Sigmoid colon (tissue), 4 donors: ENCODE measurements around the gene ADGRV1.

ENCODE experiments used
- EP300 ChIP-seq, 4 donors: sonication (generic); formaldehyde crosslinking; IDR thresholded peaks; one replicate each; pipeline ENCODE4 v1.6.1; 2017; ENCODE audit warnings: antibody characterized with exemption in 4 of 4
- POLR2A ChIP-seq, 2 donors: fragments of 450-650 bp; IDR thresholded peaks; one replicate each; pipeline ENCODE4 v1.6.1; 2016; ENCODE audit warnings: antibody characterized with exemption in 2 of 2, mild to moderate bottlenecking in 2 of 2, moderate library complexity in 2 of 2
- POLR2AphosphoS5 ChIP-seq, 4 donors: sonication (generic); formaldehyde crosslinking; IDR thresholded peaks; one replicate each; pipeline ENCODE4 v1.6.1; 2017; ENCODE audit warnings: antibody characterized with exemption in 4 of 4
- TF ChIP-seq, protein P1 (sequence below), 4 experiments: fragments of 450-650 bp in 3 of 4; fragments of 200-600 bp in 1 of 4; IDR thresholded peaks; one replicate each; pipeline ENCODE4 v1.5.1; 2016 to 2019; ENCODE audit warnings: antibody characterized with exemption in 4 of 4, mild to moderate bottlenecking in 3 of 4, moderate library complexity in 2 of 4

GRCh38 chr5:90636948-90637347 lies 78.4 kb downstream of the ADGRV1 start:
- TF ChIP-seq POLR2A (IDR thresholded peaks at IDR 0.05) (no peak), POLR2AphosphoS5 (IDR thresholded peaks at IDR 0.05) (no peak), EP300 (IDR thresholded peaks at IDR 0.05) (no peak)
- TF ChIP-seq, protein P1, sequence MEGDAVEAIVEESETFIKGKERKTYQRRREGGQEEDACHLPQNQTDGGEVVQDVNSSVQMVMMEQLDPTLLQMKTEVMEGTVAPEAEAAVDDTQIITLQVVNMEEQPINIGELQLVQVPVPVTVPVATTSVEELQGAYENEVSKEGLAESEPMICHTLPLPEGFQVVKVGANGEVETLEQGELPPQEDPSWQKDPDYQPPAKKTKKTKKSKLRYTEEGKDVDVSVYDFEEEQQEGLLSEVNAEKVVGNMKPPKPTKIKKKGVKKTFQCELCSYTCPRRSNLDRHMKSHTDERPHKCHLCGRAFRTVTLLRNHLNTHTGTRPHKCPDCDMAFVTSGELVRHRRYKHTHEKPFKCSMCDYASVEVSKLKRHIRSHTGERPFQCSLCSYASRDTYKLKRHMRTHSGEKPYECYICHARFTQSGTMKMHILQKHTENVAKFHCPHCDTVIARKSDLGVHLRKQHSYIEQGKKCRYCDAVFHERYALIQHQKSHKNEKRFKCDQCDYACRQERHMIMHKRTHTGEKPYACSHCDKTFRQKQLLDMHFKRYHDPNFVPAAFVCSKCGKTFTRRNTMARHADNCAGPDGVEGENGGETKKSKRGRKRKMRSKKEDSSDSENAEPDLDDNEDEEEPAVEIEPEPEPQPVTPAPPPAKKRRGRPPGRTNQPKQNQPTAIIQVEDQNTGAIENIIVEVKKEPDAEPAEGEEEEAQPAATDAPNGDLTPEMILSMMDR (IDR thresholded peaks at IDR 0.05), result no peak
